Activated gamma-delta T cell treated with Interleukin-2 at 50 U/mL for 16 hours (primary cell): ENCODE measurements around the gene NAB1.

ENCODE experiments used
- DNase-seq: peaks from one replicate; pipeline ENCODE4 v3.0.0-alpha.2; 2020

Gene NAB1

GRCh38 chr2:190716176-190716807 lies 67.4 kb downstream of the NAB1 start:
- no peak for DNase-seq

DNA sequence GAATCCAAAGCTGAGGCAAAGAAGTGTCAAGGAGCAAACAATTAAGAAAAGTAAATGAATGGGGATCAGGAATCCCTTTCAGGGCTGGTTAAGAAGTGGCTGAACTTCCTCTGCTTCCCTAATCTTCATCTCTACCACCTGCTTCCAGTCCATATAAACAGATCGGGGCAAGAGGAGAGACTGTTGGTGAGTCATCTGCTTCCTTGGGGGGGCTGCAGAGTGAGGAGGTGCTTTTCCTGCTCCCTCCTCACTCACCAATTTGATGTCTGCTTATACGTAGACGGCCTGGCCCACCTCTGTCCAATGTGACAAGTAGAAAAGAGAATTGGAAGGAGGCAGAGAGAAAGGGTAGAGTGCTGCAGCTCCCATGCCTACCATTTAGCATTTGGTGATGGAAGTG lies 68.4 kb downstream of the NAB1 start:
- no peak for DNase-seq

DNA sequence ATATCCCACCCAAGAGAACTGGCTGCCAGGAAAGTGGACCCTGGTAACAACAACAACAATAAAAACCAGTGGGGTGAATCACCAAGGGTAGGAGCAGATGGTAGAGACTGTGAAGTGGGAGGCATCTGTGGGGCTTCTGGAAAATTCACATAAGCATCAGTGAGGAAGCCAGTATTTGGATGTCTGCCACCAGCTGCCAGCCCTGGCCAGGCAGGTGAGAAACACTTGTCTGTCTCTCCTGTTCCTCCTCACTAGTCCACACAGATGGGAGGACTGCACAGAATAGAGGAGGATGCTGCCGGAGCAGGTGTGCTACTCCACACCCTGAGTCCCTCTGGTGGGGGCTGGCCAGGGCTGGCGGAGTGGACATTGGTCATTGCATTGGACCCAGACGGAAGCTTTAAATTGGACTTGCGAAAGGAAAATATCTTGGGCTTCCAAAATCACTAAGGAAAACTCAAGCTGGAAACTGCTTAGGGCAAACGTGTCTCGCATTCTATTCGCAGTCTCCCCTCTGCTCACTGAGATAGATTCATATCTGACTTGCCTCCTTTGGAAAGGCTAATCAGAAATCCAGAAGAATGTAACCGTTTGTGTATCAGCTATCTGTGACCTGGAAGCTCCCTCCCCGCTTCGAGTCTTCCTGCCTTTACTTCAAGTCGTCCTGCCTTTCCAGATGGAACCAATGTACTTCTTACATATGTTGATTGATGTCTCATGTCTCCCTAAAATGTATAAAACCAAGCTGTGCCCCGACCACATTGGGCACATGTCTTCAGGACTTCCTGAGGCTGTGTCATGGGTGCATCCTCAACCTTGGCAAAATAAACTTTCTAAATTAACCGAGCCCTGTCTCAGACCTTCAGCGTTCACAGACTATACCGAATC lies 69.1 kb downstream of the NAB1 start:
- no peak for DNase-seq

- DNase-seq, result no peak
These were observed 70.0 kb downstream of the NAB1 start for GRCh38 chr2:190718652-190719526.

- DNase-seq, result no peak
These were observed 71.4 kb downstream of the NAB1 start for GRCh38 chr2:190720276-190720675.

DNA sequence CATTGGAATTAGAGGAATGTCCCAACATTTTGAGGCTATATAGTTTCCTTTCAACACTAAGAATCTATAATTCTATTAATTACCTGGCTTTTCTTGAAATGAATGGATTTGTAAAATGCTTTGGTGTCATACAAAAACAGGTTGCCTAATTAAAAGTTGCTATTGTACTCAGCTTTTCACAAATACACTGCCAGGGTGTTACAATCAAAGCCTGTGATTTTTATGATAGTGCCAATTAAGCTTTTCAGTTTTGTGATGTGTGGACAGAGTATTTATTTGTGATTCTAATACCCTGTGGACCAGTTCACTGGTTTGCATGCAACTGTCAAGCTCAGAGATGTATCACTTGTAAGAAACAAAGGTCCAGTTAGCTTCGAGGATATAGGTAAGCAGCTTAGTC lies 71.8 kb downstream of the NAB1 start:
- no peak for DNase-seq

DNA sequence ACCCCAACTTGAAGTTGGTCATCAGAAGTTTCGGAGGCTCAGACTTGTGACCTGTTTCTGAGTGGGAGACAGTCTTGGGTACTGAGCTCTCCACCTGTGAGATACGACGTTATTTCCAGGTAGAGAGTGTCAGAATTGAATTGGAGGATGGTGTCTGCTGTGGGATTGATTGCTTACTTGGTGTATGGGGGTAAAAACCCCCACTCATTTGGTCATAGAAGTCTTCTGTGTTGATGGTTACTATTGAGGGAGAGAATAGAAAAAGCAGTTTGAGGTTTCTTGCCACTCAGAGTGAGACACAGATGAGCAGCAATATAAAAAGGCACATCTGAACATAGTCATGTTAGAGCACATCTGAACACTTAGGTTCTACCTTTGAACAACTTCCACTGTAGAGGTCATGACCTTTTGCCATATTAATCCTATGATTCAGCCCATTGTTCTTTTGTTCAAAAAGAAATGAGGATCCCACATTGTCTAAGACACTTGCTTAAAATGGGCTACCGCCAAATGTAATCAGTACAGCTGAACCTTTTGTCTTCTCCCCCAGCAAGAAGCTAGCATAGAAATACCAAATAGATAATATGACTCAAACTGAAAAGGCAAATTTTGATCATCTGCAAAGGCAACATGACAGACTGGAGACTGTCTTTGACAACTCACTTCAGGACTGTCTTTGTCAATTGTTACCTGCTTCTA lies 73.3 kb downstream of the NAB1 start:
- no peak for DNase-seq

DNA sequence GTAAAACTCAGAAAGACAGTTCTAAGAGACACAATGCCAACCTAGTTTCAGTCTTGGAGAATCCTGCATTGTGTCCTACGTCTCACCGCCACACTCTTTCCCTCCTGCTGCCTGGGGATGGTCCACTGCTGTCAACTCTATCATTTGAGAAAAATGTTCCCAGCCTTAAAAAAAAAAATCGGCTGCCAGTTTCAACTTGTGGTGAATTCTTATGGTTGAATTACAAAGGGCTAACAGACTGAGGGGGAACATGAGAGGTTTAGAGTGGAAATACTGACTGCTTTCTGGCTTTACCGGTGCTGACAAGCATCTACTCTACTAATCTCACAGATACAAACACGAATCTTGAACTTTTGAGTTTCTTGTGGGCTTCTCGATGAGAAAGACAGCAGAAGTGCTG lies 74.0 kb downstream of the NAB1 start:
- no peak for DNase-seq

- no peak for DNase-seq
These were observed 74.7 kb downstream of the NAB1 start for GRCh38 chr2:190723397-190724090.

- no peak for DNase-seq
These were observed 77.4 kb downstream of the NAB1 start for GRCh38 chr2:190726255-190726654.

DNA sequence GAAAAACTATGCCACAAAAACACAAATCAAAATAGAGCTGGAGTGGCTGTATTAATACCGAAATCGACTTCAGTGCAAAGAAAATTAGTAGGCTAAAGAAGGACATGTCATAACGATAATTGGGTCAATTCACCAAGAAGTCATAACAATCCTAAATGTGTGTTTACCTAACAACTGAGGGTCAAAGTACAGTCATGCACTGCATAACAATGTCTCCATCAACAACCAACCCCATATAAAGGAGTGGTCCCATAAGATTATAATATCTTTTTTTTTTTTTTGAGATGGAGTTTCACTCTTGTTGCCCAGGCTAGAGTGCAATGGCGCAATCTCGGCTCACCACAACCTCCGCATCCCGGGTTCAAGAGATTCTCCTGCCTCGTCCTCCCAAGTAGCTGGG lies 87.5 kb downstream of the NAB1 start:
- DNase-seq, result no peak

GRCh38 chr2:190740449-190740848 lies 91.6 kb downstream of the NAB1 start:
- DNase-seq, result no peak
